Memory B cell (primary cell): Measurements from ENCODE around the gene RFX8.

Experiments
- ATAC-seq: fragments of 150-1000 bp; cut with Tn5 transposase; 2 replicates; pipeline ENCODE4 v1.10.0; 2021; ENCODE audit warnings: low read depth, mild to moderate bottlenecking, moderate library complexity
- DNase-seq, 2 donors: peaks; one replicate each; pipeline ENCODE4 v3.0.0; 2022; ENCODE audit warnings: low spot score in 2 of 2
- H3K27ac Mint-ChIP-seq: one replicate; pipeline ENCODE4 v1.8.0; 2022; ENCODE audit warnings: mild to moderate bottlenecking, moderate library complexity, mixed read lengths
- H3K27me3 Mint-ChIP-seq: one replicate; pipeline ENCODE4 v1.8.0; 2022; ENCODE audit warnings: mixed read lengths
- H3K36me3 Mint-ChIP-seq: one replicate; pipeline ENCODE4 v1.8.0; 2022; ENCODE audit warnings: mild to moderate bottlenecking, mixed read lengths
- H3K4me1 Mint-ChIP-seq: one replicate; pipeline ENCODE4 v1.8.0; 2022; ENCODE audit warnings: mixed read lengths
- H3K4me3 Mint-ChIP-seq: one replicate; pipeline ENCODE4 v1.8.0; 2022; ENCODE audit warnings: mild to moderate bottlenecking, moderate library complexity, mixed read lengths
- H3K9me3 Mint-ChIP-seq: one replicate; pipeline ENCODE4 v1.8.0; 2022; ENCODE audit warnings: mixed read lengths

RFX8 gene

DNA sequence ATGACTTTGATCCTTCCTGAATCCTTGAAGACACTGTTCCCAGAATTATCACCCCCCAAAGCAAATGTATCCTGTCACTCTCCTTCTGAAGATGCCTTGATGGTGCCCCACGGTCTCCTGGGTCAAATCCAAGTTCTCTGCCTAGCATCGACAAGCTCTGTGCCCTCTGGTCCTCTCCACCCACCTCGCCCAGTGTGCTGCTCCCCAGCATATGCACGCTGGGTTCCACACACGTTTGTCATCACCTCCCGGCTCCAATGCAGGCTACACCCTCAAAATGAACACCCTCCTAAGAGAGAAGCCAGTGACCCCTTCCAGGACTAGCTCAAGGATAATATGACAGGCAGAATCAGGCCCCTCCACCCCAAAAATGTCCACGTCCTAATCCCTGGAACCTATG, 48.1 kb downstream of the RFX8 start:
- H3K4me1 Mint-ChIP-seq, result no peaks in the 10 kb centered on the region
- no peak for DNase-seq
- no peak overlapping the region for H3K4me3 Mint-ChIP-seq
- H3K36me3 Mint-ChIP-seq, result no peaks in the 10 kb centered on the region
- no peak for ATAC-seq
- no peak overlapping the region for H3K27ac Mint-ChIP-seq
- no peaks in the 10 kb centered on the region for H3K9me3 Mint-ChIP-seq
- H3K27me3 Mint-ChIP-seq, result peaks cover 3% of the 10 kb centered on the region

DNA sequence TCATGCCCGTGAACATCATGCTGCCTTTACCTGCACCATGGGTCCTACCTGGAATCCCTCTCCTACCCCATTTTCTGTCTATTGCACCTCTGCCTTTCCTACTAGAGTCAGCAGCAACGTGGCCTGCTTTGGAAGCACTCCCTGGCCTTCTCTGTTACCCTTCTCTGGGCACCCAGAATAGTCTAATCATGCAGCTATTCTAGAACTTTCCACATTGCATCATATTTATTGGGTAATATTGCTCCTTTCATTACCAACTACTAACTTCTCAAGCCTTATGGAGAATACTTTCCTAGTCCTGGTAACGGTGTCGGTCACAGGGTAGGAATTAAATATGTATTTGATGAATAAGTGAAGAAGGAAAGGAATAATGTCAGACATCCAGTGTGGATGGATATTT, 54.3 kb downstream of the RFX8 start:
- no peak for ATAC-seq
- Mint-ChIP-seq H3K9me3 (no peaks in the 10 kb centered on the region), H3K4me3 (no peak overlapping the region), H3K27ac (no peak overlapping the region), H3K4me1 (no peaks in the 10 kb centered on the region), H3K27me3 (peaks cover 5% of the 10 kb centered on the region), H3K36me3 (no peaks in the 10 kb centered on the region)
- DNase-seq, result no peak

DNA sequence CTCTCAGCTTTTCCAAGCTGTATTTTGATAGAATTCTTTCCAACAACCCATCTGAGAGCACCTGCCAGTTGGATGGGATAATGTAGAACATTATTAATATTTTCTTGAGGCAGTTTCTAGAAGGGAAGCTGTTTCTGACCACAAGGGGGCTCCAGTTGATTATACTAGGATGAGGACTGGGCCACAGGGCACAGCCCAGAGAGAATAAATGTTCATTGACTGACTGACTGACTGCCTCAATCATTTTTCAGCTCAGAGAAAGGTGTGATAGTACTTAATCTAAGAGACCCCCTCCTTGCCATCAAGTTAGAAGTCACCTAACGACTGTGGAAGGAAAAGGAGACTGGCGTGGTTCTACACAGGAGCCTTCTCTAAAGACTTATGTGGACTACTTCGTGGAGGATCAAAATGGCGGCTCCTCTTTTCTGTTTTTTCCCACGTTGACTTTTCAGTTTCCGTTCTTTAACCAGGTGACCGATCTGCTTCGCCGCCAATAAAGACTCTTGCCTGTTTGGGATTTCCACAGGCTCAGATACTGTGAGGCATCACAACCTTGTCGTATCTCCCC, 55.7 kb downstream of the RFX8 start:
- no peaks in the 10 kb centered on the region for H3K4me1 Mint-ChIP-seq
- no peaks in the 10 kb centered on the region for H3K36me3 Mint-ChIP-seq
- DNase-seq (peak; percentile 58 to 65), ATAC-seq (peak; percentile 90)
- H3K27ac Mint-ChIP-seq, result no peak overlapping the region
- H3K4me3 Mint-ChIP-seq, result no peak overlapping the region
- no peaks in the 10 kb centered on the region for H3K9me3 Mint-ChIP-seq
- H3K27me3 Mint-ChIP-seq, result peaks cover 7% of the 10 kb centered on the region

DNA sequence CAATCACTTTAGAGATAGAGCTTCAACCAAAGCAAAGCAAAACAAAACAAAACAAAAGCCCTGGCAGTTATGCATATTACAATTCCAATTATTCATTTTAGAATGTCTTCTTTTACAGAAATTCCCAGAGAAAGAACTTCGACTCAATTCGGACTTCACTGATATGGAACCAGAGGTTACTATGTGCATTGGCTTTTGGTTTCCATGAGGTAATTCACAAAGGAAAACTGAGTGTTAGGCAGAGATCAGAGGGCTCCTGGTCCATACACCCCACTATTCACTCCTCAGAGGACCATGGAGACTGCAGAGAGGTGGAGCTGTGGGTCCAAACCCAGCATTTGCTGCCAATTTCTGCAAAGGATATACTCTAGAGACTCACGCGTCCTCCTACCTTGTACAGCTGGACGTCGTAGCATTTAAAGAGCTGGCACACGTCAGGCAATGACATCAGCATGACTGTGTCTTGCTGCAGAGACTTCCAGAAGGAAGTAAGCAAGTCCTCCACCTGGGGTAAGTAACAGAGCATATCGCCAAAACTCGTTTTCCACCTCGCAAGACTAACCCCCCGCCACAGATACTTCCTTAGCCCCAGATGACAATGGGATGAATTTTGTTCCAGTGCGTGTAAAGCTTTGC, 56.3 kb downstream of the RFX8 start:
- H3K36me3 Mint-ChIP-seq, result no peaks in the 10 kb centered on the region
- H3K27ac Mint-ChIP-seq, result no peak overlapping the region
- H3K27me3 Mint-ChIP-seq, result peaks cover 7% of the 10 kb centered on the region
- DNase-seq, result no peak
- ATAC-seq, result peak; percentile 31
- no peaks in the 10 kb centered on the region for H3K4me1 Mint-ChIP-seq
- H3K4me3 Mint-ChIP-seq, result no peak overlapping the region
- H3K9me3 Mint-ChIP-seq, result no peaks in the 10 kb centered on the region

DNA sequence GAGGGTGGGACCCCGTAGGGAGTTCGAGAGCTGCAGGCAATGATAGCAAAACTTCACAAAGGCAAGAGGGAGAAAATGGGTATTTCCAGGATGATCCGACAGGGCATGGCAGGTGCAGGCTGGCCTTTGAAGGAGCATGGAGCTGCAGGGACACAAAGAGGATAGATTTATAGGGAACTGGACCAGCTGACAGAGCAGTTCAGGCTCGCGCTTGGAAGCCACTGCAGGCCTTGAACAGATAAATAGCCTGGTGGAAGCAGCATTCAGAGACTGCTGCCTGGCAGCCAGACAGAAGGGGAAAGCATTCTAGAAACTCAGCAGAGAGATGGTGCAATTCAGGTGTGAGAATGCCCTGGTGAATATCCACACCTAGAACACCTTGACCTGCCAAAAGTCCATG, 58.3 kb downstream of the RFX8 start:
- H3K9me3 Mint-ChIP-seq, result no peaks in the 10 kb centered on the region
- H3K36me3 Mint-ChIP-seq, result no peaks in the 10 kb centered on the region
- no peak overlapping the region for H3K27ac Mint-ChIP-seq
- no peaks in the 10 kb centered on the region for H3K4me1 Mint-ChIP-seq
- DNase-seq, result no peak
- no peak overlapping the region for H3K4me3 Mint-ChIP-seq
- peaks cover 7% of the 10 kb centered on the region for H3K27me3 Mint-ChIP-seq
- ATAC-seq, result no peak

DNA sequence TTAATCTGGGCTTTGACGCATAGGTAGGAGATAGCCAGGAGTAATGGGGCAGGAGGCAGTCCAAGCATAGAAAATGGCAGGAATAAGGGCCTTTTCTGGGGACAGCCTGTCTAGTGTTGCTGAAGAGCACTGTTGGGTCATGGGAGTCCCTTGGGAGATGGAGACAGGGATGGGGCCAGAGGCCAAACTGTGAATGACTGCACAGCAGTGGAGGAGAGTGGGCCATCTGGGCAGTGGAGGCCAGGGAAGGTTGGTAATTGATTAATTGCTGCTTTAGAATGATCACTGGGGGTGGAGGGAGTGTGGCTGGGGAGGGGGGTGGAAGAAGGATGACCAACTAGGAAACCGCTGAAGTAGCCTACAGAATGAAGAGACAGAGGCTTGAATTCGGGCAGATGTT, 59.0 kb downstream of the RFX8 start:
- peaks cover 7% of the 10 kb centered on the region for H3K27me3 Mint-ChIP-seq
- H3K36me3 Mint-ChIP-seq, result no peaks in the 10 kb centered on the region
- H3K4me3 Mint-ChIP-seq, result no peak overlapping the region
- no peaks in the 10 kb centered on the region for H3K4me1 Mint-ChIP-seq
- no peak overlapping the region for H3K27ac Mint-ChIP-seq
- no peaks in the 10 kb centered on the region for H3K9me3 Mint-ChIP-seq
- ATAC-seq (no peak), DNase-seq (no peak)

DNA sequence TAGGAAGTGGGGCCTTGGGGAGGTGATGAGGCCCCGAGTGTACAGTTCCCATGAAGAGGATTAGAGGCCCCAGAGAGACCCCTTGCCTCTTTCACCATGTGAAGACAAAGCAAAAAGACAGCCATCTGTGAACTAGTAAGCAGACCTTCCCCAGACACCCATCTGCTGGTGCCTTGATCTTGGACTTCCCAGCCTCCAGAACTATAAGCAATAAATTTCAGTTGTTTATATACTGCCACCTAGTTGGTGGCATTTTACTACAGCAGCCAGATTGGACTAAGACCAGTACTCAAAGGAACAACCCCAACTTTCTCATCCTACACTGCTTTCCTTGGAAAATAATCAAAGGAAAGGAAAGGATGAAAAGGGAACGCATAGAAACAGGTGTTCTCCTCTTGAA, 59.7 kb downstream of the RFX8 start:
- Mint-ChIP-seq H3K36me3 (no peaks in the 10 kb centered on the region), H3K27ac (no peak overlapping the region), H3K4me3 (no peak overlapping the region), H3K9me3 (no peaks in the 10 kb centered on the region), H3K4me1 (no peaks in the 10 kb centered on the region), H3K27me3 (peaks cover 8% of the 10 kb centered on the region)
- DNase-seq (no peak), ATAC-seq (no peak)

DNA sequence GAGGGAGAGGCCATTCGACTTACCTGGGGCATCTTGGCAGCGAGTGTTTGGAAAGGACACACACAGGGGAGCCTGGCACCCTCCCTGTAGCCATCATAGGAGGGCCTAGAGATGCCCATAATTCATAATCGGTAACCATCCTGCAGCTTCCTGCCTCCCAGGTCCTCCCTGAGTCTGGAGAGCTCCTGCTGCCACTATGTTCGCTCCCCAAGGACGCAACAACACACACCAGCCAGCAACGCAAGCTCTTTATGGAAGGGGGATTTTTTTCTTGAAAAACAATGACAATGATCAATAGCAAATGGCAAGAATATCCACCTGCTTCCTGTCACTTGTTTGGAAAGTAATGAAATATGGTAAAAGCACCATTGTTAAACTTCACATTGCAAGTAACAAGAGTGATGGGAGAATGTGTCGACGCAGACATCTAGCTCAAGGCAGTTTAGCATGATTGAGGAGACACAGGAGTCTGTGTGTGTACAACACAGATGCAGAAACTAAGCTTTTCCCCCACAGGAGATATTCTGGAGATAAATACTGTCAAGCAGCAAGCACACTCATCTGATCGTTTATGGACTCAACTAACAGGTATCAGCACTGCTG, 62.7 kb downstream of the RFX8 start:
- Mint-ChIP-seq H3K4me3 (no peak overlapping the region), H3K36me3 (no peaks in the 10 kb centered on the region), H3K27ac (no peak overlapping the region), H3K9me3 (no peaks in the 10 kb centered on the region), H3K4me1 (no peaks in the 10 kb centered on the region), H3K27me3 (peaks cover 11% of the 10 kb centered on the region)
- ATAC-seq (no peak), DNase-seq (no peak)

DNA sequence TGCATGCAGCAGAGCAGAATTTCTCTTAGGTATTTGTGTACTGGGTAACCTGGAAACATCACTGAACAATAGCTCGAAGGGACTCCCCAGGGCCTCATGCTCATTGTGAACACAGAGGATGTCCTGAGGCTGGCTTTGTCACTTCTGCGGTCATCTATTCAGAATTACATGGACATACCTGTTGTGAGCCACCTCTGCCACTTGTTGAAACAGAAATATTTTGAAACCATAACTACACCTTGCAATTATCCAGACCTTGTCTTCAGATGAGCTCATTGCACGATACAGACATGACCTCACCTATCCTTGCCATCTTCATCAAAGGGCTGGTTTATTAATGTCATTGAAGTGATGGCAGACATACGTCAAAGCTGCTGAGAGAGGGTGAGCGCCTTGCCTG, 64.2 kb downstream of the RFX8 start:
- Mint-ChIP-seq H3K4me1 (peaks cover 3% of the 10 kb centered on the region), H3K36me3 (no peaks in the 10 kb centered on the region), H3K4me3 (no peak overlapping the region), H3K9me3 (no peaks in the 10 kb centered on the region), H3K27me3 (peaks cover 8% of the 10 kb centered on the region), H3K27ac (no peak overlapping the region)
- DNase-seq, result no peak
- peak; percentile 21 for ATAC-seq

DNA sequence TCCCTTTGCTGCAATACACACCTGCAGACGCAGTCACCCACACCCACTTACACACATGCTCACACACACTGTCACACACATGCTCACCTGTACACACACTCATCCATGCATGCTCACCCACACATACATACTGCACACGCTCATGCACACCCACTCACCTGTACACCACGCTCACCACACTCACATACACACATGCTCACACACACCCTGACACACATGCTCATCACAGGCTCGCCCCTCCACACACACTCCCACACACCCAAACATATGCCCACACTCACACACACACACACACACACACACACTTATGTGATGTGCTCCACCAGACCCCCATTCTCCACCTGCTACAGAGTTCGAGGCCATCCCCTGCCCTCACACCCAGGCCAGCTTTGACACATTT, 64.8 kb downstream of the RFX8 start:
- DNase-seq, result no peak
- H3K27me3 Mint-ChIP-seq, result peaks cover 4% of the 10 kb centered on the region
- H3K4me3 Mint-ChIP-seq, result no peak overlapping the region
- H3K9me3 Mint-ChIP-seq, result no peaks in the 10 kb centered on the region
- H3K36me3 Mint-ChIP-seq, result no peaks in the 10 kb centered on the region
- ATAC-seq, result no peak
- H3K27ac Mint-ChIP-seq, result no peak overlapping the region
- H3K4me1 Mint-ChIP-seq, result peaks cover 7% of the 10 kb centered on the region

DNA sequence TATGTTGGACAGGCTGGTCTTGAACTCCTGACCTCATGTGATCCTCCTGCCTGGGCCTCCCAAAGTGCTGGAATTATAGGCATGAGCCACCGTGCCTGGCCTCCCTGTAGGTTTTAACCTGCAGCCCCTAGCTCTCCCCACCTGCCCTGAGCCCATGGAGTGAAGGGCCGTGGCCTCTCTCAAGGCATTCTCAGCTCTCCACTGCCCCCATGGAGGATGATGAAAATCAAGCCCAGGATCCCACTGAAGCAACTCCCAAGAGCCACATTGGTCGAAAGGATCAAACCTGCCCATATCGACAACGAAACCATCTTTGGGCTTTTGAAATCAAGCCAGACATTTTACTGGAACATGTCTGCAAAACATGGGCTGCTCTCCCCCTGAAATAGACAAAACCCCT, 65.2 kb downstream of the RFX8 start:
- Mint-ChIP-seq H3K36me3 (no peaks in the 10 kb centered on the region), H3K4me1 (peaks cover 7% of the 10 kb centered on the region), H3K4me3 (no peak overlapping the region), H3K27me3 (peaks cover 4% of the 10 kb centered on the region), H3K9me3 (no peaks in the 10 kb centered on the region), H3K27ac (no peak overlapping the region)
- DNase-seq (no peak), ATAC-seq (no peak)

DNA sequence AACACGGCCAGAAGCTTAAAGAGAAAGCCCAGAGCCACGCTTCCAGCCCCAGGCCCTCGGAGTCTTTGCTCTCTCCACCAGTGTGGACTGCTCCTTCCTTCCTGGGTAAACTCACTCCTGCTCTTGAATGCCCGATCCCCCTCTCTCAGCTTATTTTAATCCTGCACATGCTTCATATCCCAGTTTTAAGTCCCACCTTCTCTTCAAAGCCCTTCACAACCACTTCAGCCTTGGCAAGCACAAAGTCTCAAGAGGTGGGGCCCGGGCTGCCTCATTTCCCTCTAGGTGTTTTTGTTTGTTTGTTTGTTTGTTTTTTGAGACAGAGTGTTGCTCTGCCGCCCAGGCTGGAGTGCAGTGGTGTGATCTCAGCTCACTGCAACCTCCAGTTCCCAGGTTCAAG, 66.0 kb downstream of the RFX8 start:
- no peak overlapping the region for H3K27ac Mint-ChIP-seq
- ATAC-seq, result no peak
- peaks cover 7% of the 10 kb centered on the region for H3K4me1 Mint-ChIP-seq
- no peak for DNase-seq
- peaks cover 4% of the 10 kb centered on the region for H3K27me3 Mint-ChIP-seq
- H3K4me3 Mint-ChIP-seq, result no peak overlapping the region
- H3K9me3 Mint-ChIP-seq, result no peaks in the 10 kb centered on the region
- H3K36me3 Mint-ChIP-seq, result no peaks in the 10 kb centered on the region

DNA sequence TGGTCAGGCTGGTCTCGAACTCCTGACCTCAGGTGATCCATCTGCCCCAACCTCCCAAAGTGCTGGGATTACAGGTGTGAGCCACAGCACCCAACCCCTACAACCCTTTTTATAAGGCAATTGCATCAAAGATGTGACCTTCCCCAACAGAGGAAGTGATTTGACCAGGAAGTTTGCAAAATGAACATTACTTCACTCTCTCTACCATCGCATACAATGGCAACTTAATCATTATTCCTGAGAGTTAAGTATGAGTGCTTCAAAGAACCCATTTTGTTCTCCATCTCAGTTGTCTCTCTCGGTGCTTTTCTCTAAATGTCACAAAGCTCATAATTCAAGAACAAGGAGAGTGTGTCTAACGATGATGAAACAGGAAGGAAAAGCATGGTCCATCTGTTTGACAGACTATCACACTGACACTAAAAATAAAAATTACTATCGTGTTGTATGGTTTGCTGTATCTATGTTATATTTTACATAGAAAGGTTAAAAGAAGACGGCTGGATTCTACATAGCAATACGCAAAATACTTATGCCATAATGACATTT, 69.5 kb downstream of the RFX8 start:
- Mint-ChIP-seq H3K27ac (no peak overlapping the region), H3K4me3 (no peak overlapping the region), H3K27me3 (peaks cover 4% of the 10 kb centered on the region), H3K36me3 (no peaks in the 10 kb centered on the region), H3K4me1 (peaks cover 28% of the 10 kb centered on the region), H3K9me3 (no peaks in the 10 kb centered on the region)
- no peak for DNase-seq
- no peak for ATAC-seq

DNA sequence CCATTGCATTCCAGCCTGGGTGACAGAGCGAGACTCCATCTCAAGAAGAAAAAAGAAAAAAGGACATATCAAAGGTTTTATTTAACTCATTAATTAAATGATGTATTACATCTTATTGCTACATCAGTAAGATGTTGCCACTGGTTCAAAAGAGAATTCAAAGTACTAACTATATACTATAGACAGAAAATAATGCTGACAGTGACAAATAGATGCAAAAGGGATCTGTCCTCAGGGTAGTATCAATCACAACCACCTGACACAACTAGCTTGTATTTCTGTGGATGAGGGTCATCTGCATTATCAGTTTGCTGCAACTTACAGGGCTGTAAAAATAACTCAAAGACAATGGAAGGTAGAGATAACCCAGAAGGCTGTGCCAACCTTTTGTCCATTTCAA, 71.2 kb downstream of the RFX8 start:
- Mint-ChIP-seq H3K4me1 (peaks cover 42% of the 10 kb centered on the region), H3K4me3 (no peak overlapping the region), H3K9me3 (no peaks in the 10 kb centered on the region), H3K27me3 (no peaks in the 10 kb centered on the region), H3K36me3 (no peaks in the 10 kb centered on the region), H3K27ac (no peak overlapping the region)
- DNase-seq (no peak), ATAC-seq (no peak)

DNA sequence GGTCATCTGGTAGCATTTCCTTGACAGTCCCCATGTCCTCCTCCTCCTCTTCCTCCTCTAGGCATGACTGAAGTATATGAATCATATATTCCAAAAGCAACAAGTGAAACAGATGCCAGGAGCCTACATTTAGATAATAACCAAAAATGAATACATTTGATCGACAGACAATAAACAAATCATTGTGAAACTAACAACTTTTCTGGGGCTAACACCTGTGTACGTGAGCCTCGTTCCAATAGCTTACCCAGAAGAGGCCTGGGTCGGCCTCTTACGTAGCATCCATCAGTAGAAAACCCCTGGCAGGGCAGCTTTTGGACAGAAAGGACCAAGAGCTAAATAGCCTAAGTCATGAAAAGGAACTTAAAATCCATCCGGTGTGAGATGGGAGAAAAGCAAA, 72.3 kb downstream of the RFX8 start:
- Mint-ChIP-seq H3K4me3 (no peak overlapping the region), H3K9me3 (no peaks in the 10 kb centered on the region), H3K36me3 (no peaks in the 10 kb centered on the region), H3K4me1 (peaks cover 42% of the 10 kb centered on the region), H3K27me3 (no peaks in the 10 kb centered on the region), H3K27ac (no peak overlapping the region)
- no peak for ATAC-seq
- DNase-seq, result no peak
